NCI-H510A (cell line): ENCODE measurements around the gene NOXA1.
"Not testable (repeated sequence)": the region's sequence is repeated elsewhere in the genome, so short reads cannot be mapped to it uniquely, and the experiment has no call there.

Source experiments
- DNase-seq: peaks from one replicate; lab custom pipeline; 2025; lab: John Stamatoyannopoulos, UW

The NOXA1 gene

DNA sequence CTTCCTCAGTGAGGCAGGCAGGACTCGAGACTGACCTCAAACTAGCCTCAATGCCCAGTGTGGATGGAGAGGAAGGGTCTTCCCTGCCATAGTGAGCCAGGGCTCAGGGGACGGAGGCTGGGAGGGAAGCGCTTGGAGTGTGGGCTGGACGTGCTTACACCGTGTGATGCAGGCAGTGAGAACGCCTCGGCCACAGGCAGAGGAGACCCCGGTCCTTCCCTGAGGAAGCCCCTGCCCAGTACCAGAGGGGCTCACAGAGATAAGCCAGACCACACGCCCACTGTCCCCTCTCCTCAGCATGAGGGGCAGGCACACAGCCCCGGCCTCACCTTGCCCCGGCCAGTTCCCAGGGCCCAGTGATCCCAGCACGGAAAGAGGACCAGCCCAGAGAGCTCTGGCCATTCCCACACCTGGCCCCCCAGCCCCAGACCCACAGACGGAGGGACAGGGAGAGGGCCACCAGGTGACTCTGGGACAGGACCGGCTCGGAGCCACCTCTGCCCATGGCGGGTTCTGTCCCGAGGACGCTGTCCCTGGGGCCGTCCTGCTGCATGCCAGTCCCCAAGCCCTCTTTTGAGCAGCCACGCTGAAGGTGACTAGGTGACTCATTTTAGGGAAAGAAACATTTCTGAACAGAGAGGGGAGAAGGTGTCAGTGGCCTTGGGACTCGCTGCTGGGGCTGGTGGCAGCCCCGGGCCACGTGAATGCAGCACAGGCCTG, 42.0 kb downstream of the NOXA1 start:
- no peak for DNase-seq

DNA sequence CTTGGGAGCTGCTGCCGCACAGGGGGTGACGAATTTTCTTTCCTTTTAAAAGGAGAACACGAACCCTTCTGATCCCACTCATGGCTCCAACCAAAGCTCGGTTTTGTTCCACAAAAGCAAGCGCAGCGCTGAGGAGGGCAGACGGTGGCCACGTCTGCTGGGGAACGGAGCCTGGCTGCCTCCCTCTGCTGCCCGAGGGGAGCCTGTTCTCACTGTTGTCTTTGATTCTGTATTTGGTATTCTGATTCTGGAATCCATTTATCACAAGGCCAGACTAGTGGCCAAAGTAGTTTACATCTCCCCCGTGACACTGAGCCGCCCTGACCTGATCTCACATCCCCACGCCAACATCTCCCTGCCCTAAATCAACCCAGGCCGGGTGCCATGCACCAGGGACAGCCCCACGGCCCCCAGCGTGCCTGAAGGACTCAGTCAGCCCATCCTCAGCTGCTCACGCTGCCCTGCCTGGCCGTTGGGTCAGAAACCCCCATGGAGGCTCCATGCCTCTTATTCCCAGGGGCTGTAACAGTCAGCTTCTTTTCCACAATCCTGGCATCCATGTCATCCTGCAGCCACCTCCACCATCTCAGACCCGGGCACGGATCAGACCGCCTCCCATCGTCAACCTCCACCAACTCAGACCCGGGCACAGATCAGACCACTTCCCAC, 42.7 kb downstream of the NOXA1 start:
- no peak for DNase-seq

DNA sequence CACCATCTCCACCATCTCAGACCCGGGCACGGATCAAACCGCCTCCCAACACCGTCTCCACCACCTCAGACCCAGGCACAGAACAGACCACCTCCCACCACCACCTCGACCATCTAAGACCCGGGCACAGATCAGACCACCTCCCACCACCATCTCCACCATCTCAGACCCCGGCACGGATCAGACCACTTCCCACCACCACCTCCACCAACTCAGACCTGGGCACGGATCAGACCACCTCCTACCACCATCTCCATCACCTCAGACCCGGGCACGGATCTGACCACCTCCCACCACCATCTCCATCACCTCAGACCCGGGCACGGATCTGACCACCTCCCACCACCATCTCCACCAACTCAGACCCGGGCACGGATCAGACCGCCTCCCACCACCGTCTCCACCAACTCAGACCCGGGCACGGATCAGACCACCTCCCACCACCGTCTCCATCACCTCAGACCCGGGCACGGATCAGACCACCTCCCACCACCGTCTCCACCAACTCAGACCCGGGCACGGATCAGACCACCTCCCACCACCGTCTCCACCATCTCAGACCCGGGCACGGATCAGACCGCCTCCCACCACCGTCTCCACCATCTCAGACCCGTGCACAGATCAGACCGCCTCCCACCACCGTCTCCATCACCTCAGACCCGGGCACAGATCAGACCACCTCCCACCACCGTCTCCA, 43.3 kb downstream of the NOXA1 start:
- not testable (repeated sequence) for DNase-seq

- no peak for DNase-seq
Measured at GRCh38 chr9:137467161-137467581, 44.0 kb downstream of the NOXA1 start.

DNA sequence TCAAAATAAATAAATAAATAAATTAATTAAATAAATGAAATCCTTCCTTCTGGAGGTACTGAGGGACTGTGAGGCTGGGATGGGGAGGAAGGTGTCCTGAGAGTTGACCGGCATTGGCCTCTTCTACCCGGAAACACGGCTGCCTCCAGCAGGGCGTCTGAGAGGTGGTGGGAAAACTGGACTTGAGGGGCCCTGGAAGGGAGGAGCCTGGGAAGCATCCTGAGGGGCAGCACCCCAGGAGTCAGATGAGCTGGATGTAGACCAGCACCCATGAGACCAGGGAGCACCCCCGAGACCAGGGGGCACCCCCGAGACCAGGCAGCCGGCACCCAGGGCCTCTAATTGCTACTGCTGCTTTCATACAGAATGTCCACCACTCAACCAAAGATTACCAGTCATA, 44.7 kb downstream of the NOXA1 start:
- DNase-seq, result no peak

DNA sequence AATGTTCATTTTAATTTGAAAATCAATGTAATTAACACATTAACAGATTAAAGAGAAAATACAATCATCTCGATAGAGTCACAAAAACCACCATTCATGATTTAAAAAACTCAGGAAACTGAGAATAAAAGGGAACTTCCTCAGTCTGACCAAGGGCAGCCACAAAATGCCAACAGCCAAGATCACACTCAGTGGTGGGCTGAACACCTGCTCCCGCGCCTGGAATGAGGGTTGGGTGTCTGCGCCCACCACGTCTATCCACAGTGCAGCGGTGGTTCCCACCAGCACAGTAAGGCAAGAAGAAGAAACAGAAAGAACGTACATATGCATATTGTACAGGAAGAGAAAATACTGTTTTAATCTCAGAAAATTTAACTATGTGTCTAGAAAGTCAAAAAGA, 47.6 kb downstream of the NOXA1 start:
- no peak for DNase-seq

- DNase-seq, result no peak
Measured at GRCh38 chr9:137474271-137474670, 51.1 kb downstream of the NOXA1 start.

- DNase-seq, result no peak
Measured at GRCh38 chr9:137475666-137476065, 52.5 kb downstream of the NOXA1 start.

DNA sequence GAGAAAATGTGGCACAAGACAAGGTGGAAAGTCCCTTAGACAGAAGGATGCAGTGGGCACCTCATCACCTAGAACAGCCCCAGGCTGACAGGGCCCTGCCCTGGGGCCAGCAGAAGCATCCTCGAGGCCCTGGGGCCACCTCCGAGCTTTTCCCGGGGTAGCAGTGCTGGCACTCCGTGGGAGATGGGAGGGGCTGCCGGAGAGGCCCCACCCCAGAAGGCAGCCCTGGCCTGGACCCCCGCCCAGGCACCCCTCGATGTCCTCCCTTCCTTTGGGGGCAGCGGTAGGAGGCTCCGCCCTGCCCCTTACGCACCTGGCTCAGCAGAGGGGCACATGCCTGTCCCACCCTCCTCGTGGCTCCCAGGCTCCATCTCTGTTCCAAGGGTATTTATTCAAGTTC, 53.7 kb downstream of the NOXA1 start:
- DNase-seq, result no peak

GRCh38 chr9:137477778-137478612, 54.8 kb downstream of the NOXA1 start:
- DNase-seq, result no peak

GRCh38 chr9:137478613-137478961, 55.4 kb downstream of the NOXA1 start:
- no peak for DNase-seq

DNA sequence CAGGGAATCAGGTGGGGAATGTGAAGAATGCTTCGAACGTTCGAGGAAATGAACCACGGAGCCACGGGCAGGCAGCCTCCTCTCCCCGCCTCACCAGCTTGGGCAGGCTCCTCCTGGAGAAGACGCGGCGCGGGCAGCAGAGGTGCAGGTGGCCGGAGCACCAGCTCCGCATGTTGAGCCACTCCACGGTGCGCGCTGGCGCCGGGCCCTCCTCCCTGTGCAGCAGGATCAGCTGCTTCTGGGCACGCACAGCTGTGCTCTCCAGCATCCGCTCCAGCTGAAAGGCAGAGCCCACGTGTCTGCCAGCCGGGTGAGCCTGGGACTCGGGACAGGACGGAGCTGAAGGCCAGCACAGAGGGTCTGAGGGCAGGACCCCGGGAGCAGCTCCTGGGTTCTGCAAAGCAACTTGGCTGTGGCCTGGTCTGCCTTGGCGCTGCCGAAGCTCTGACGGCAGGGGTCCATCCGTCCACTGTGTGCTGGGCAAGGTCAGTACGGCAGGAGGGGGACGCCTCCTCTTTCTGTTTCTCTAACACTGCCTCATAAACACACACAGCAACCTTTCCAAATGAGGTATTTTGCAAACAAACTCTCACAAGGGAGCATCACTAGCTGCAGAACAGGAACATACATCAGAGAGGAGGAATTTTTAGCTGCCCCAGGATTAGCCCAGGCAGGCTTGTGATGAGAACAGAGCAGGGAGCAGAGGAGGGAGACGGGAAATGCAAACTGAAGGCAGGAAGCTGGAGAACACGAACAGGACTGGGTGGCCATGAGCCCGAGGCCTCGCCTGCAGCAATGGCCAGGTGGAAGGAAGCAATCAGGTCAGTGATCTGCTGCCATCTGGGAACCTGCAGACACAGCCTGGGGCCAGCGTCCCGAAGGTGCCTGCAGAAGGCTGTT, 56.0 kb downstream of the NOXA1 start:
- DNase-seq, result no peak

GRCh38 chr9:137479892-137480685, 56.9 kb downstream of the NOXA1 start:
- no peak for DNase-seq

DNA sequence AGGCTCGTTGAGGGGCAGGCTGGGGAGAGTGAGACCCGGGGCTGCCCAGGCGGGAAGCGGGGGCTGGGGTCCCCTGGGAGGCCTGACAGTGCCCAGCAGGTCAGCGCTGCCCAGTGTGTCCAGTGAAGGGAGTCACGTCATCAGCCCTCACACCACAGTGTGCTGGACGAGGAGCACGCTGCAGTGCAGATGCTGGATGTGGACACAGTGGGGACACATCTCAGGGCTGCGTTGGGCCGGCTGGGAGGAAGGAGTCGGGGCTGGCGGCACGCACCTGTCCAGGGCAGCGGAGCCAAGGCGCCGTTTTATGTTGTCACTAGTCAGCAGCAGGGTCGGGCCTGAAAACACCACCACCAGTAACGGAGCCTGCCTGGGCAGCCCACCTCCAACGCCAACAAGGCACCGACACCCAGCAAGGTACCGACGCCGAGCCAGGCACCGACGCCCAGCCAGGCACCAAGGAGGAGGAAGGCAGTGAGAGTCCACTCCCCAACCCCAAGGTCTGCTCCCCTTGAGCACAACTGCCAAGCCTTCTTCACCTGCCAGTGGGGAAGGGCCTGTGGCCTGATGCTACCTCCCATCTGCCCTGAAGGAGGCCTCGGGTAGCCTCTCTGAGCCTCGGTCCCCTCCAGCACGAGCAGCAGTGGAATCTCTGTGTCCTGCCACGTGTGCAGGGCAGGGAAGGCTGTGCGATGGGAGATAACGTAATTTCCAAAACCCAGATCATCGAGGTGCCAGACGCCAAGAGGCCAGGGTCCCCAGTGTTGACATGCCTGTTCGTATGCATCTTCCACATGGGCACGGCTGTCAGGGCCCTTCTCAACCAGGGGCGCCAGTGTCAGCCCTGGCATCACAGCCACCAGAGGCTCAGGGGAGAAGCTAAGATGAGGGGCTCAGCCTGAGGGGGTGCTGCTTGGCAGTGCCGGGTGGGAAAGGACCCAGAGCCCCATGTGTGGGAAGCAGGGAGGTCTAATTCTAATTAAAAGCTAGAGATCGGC, 57.8 kb downstream of the NOXA1 start:
- DNase-seq, result no peak

DNA sequence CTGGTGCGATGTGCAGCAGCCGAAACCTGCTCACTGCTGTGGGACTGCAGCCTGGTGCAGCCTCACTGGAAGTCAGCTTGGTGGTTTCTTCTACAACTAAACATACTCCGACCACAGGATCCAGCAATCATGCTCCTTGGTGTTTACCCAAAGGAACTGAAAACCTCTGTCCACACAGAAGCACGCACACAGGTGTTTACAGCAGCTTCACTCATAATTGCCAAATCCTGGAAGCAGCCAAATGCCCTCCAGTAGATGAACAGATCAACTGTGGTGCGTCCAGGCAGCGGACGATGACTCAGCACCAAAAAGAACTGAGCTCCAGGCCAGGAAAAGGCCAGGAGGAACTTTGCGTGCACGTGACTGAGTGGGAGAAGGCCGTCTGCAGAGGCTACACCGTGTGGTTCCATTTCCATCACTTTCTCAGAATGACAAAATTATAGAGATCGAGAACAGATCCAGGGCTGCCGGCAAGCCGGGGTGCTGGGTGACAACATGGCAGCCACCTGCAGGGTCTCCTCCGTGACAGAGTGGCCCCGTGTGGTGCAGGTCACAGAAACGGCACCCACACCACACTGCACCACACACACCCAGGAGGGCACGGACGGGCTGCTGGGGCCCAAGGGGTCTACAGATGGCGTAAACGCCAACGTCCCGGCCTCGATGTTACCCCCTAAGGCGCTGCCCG, 59.0 kb downstream of the NOXA1 start:
- no peak for DNase-seq
